ENCODE data around the gene VAT1L.

VAT1L gene

GRCh38 chr16:77898671-77899211 is 110.4 kb downstream of the VAT1L start:
- H3K9me3 Mint-ChIP-seq = no peaks in the 10 kb centered on the region
- H3K27me3 Mint-ChIP-seq (ENCODE audit: low read depth) = no peaks in the 10 kb centered on the region

DNA sequence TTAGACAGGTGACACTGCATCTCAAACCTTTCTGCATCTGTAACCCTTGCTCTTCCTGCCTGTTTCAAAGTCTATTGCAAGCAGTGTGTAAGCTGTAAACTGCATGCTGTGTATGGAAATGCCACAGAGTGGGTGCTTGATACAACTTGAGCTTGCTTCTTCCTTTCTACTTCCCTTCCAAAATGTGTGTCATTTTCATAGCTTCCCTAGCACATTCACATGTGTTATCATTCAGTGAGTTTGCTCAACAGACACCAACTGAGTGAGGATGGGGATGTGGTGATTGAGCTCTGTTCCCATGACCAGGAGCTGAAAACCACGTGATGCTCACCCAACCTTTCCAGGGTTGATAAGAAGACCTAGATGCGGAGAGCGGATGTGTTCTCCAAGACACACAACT is 111.1 kb downstream of the VAT1L start:
- TF ChIP-seq, protein P1, sequence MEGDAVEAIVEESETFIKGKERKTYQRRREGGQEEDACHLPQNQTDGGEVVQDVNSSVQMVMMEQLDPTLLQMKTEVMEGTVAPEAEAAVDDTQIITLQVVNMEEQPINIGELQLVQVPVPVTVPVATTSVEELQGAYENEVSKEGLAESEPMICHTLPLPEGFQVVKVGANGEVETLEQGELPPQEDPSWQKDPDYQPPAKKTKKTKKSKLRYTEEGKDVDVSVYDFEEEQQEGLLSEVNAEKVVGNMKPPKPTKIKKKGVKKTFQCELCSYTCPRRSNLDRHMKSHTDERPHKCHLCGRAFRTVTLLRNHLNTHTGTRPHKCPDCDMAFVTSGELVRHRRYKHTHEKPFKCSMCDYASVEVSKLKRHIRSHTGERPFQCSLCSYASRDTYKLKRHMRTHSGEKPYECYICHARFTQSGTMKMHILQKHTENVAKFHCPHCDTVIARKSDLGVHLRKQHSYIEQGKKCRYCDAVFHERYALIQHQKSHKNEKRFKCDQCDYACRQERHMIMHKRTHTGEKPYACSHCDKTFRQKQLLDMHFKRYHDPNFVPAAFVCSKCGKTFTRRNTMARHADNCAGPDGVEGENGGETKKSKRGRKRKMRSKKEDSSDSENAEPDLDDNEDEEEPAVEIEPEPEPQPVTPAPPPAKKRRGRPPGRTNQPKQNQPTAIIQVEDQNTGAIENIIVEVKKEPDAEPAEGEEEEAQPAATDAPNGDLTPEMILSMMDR (IDR thresholded peaks at IDR 0.05; ENCODE audit: unreplicated experiment in 3 of 3) = no peak
- no peaks in the 10 kb centered on the region for H3K36me3 Mint-ChIP-seq (ENCODE audit: low read depth)
- no peak overlapping the region for H3K27ac Mint-ChIP-seq
- no peaks in the 10 kb centered on the region for H3K9me3 Mint-ChIP-seq
- no peaks in the 10 kb centered on the region for H3K27me3 Mint-ChIP-seq (ENCODE audit: low read depth)
- H3K4me3 Mint-ChIP-seq = no peak overlapping the region
- H3K4me1 Mint-ChIP-seq = peaks cover 8% of the 10 kb centered on the region

More at GRCh38 chr16:77898671-77899211, 110.4 kb downstream of the VAT1L start:
- TF ChIP-seq, protein P1 (IDR thresholded peaks at IDR 0.05; ENCODE audit: unreplicated experiment in 3 of 3) = no peak
- no peak overlapping the region for H3K27ac Mint-ChIP-seq
- H3K4me1 Mint-ChIP-seq = peaks cover 8% of the 10 kb centered on the region
- no peaks in the 10 kb centered on the region for H3K36me3 Mint-ChIP-seq (ENCODE audit: low read depth)
- no peak overlapping the region for H3K4me3 Mint-ChIP-seq

- H3K9me3 Mint-ChIP-seq = no peaks in the 10 kb centered on the region
- no peaks in the 10 kb centered on the region for H3K36me3 Mint-ChIP-seq (ENCODE audit: low read depth)
- TF ChIP-seq, protein P1 (IDR thresholded peaks at IDR 0.05; ENCODE audit: unreplicated experiment in 3 of 3) = no peak
- H3K4me3 Mint-ChIP-seq = no peak overlapping the region
- H3K27me3 Mint-ChIP-seq (ENCODE audit: low read depth) = no peaks in the 10 kb centered on the region
- H3K27ac Mint-ChIP-seq = no peak overlapping the region
- H3K4me1 Mint-ChIP-seq = no peaks in the 10 kb centered on the region
These were observed 117.1 kb downstream of the VAT1L start for GRCh38 chr16:77905374-77905920.

GRCh38 chr16:77910021-77910420 is 121.7 kb downstream of the VAT1L start:
- TF ChIP-seq, protein P1 (IDR thresholded peaks at IDR 0.05; ENCODE audit: unreplicated experiment in 3 of 3) = no peak
- Mint-ChIP-seq H3K4me3 (no peak overlapping the region), H3K27ac (no peak overlapping the region), H3K9me3 (no peaks in the 10 kb centered on the region), H3K4me1 (no peaks in the 10 kb centered on the region), H3K36me3 (ENCODE audit: low read depth) (no peaks in the 10 kb centered on the region), H3K27me3 (ENCODE audit: low read depth) (no peaks in the 10 kb centered on the region)

DNA sequence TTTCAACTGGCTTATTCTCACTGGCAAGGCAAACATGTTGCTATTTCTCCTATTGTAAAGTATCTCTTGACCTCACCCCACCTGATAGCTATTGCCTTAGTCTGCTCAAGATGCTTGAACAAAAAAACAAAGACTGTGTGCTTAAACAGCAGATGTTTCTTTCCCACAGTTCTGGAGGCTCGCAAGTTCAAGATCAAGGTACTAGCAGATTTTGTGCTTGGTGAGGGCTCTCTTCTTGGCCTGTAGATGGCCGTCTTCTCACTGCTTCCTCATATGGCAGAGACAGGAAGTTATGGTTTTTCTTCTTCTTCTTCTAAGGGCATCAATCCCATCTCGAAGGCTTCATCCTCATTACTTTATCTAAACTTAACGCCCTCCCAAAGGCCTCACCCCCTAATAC is 124.3 kb downstream of the VAT1L start:
- H3K27ac Mint-ChIP-seq = no peak overlapping the region
- H3K4me1 Mint-ChIP-seq = no peaks in the 10 kb centered on the region
- TF ChIP-seq, protein P1 (IDR thresholded peaks at IDR 0.05; ENCODE audit: unreplicated experiment in 3 of 3) = no peak
- no peaks in the 10 kb centered on the region for H3K27me3 Mint-ChIP-seq (ENCODE audit: low read depth)
- H3K4me3 Mint-ChIP-seq = no peak overlapping the region
- no peaks in the 10 kb centered on the region for H3K9me3 Mint-ChIP-seq
- H3K36me3 Mint-ChIP-seq (ENCODE audit: low read depth) = no peaks in the 10 kb centered on the region

DNA sequence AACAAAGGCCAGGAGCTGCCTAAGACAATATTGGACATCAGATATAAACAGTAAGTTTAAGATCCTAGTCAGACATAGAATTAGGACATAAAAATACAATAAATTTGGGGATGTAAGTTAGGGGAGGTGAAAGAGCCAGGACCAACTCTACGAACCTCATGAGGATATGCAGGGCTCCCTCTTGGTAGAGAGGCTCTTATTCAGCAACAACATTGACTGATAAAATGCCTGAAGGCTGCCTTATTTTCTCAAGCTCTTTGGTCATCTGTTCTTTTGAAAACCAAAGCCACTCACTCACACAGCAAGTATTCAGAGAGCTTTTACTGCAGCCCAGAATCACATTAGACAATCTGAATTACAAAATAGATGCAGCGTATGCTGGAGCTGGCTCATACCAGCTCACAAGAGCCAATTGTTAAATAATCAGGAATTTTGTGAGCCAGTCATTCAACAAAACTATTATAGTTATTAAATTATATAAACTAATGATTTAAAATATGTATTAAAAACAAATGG is 125.4 kb downstream of the VAT1L start:
- TF ChIP-seq, protein P1 (IDR thresholded peaks at IDR 0.05; ENCODE audit: unreplicated experiment in 3 of 3) = no peak
- H3K27me3 Mint-ChIP-seq (ENCODE audit: low read depth) = peaks cover 4% of the 10 kb centered on the region
- H3K4me1 Mint-ChIP-seq = peaks cover 6% of the 10 kb centered on the region
- no peaks in the 10 kb centered on the region for H3K9me3 Mint-ChIP-seq
- no peak overlapping the region for H3K27ac Mint-ChIP-seq
- no peaks in the 10 kb centered on the region for H3K36me3 Mint-ChIP-seq (ENCODE audit: low read depth)
- H3K4me3 Mint-ChIP-seq = no peak overlapping the region

Measured in nephron (organoid).